GM18502 (cell line): ENCODE measurements around the gene PLEKHD1.

Experiments
- ATAC-seq: cut with Tn5 transposase; IDR thresholded peaks from one replicate; pipeline ENCODE4 v1.9.1; 2021; ENCODE audit warnings: mild to moderate bottlenecking; ENCODE audit not compliant: unreplicated experiment, poor library complexity

Gene PLEKHD1

GRCh38 chr14:69574263-69574953 lies 89.9 kb downstream of the PLEKHD1 start, which contains the start of gene CCDC177:
Gene CCDC177, minus strand, starts transcription at chr14:69574871. Its CDS starts 1,249 bp downstream, at chr14:69573622.
- ATAC-seq = no peak

- no peak for ATAC-seq
These were observed 90.4 kb downstream of the PLEKHD1 start for GRCh38 chr14:69574954-69575295.

GRCh38 chr14:69579476-69579875 lies 94.9 kb downstream of the PLEKHD1 start:
- ATAC-seq = no peak

- ATAC-seq = no peak
These were observed 95.6 kb downstream of the PLEKHD1 start for GRCh38 chr14:69580009-69580577.
